HepG2 (cell line): ENCODE data around the gene SLC25A23. TPM values are rescaled to one million over a fixed set of nuclear protein-coding genes. Genes with fewer than 3 reads are reported as not detected.

Experiments used
- AFF4 ChIP-seq: sonication (generic); formaldehyde crosslinking; IDR thresholded peaks from 2 replicates; pipeline ENCODE4 v1.4.0; 2020; ENCODE audit warnings: missing genetic modification reagents
- EZH2 ChIP-seq: conservative IDR thresholded peaks from 2 replicates; pipeline ENCODE4 v1.6.1; 2012; ENCODE audit warnings: mild to moderate bottlenecking, low read depth, low read length, moderate library complexity
- GPN1 ChIP-seq: sonication (generic); formaldehyde crosslinking; IDR thresholded peaks from 2 replicates; pipeline ENCODE4 v1.5.1; 2020; ENCODE audit warnings: missing genetic modification reagents, borderline replicate concordance
- HINFP ChIP-seq: sonication (generic); formaldehyde crosslinking; IDR thresholded peaks from 2 replicates; pipeline ENCODE4 v1.4.0; 2020; ENCODE audit warnings: low read depth, mild to moderate bottlenecking, missing genetic modification reagents
- HOMEZ ChIP-seq: IDR thresholded peaks from 2 replicates; pipeline ENCODE4 v1.6.1; 2016; ENCODE audit warnings: low read depth
- KDM3A ChIP-seq: IDR thresholded peaks from 2 replicates; pipeline ENCODE4 v1.6.1; 2018; ENCODE audit warnings: low read depth, missing compliant biosample characterization
- NR3C1 ChIP-seq: sonication (generic); formaldehyde crosslinking; IDR thresholded peaks from 2 replicates; pipeline ENCODE4 v1.4.0; 2020; ENCODE audit warnings: missing genetic modification reagents
- ONECUT2 ChIP-seq: sonication (generic); formaldehyde crosslinking; IDR thresholded peaks from 2 replicates; pipeline ENCODE4 v1.4.0; 2020; ENCODE audit warnings: missing genetic modification reagents
- POLR2AphosphoS2 ChIP-seq: IDR thresholded peaks from 2 replicates; pipeline ENCODE4 v1.6.1; 2011; ENCODE audit warnings: low read depth, low read length, improper control_type of control experiment
- SMARCC2 ChIP-seq: fragments of 450-650 bp; IDR thresholded peaks from 2 replicates; pipeline ENCODE4 v1.6.1; 2017; ENCODE audit warnings: antibody characterized with exemption, mild to moderate bottlenecking
- SP5 ChIP-seq: IDR thresholded peaks from 2 replicates; pipeline ENCODE4 v1.6.1; 2016; ENCODE audit warnings: low read depth, borderline replicate concordance
- XBP1 ChIP-seq: sonication (generic); formaldehyde crosslinking; IDR thresholded peaks from 2 replicates; pipeline ENCODE4 v1.5.0; 2020; ENCODE audit warnings: missing genetic modification reagents
- ZNF234 ChIP-seq: sonication (generic); formaldehyde crosslinking; conservative IDR thresholded peaks from 2 replicates; pipeline ENCODE4 v1.5.1; 2020; ENCODE audit warnings: mild to moderate bottlenecking, missing genetic modification reagents
- ZNF713 ChIP-seq: sonication (generic); formaldehyde crosslinking; IDR thresholded peaks from 2 replicates; pipeline ENCODE4 v1.4.0; 2020; ENCODE audit warnings: mild to moderate bottlenecking, missing genetic modification reagents
- polyA plus RNA-seq, 8 experiments: library from polyadenylated mRNA; depleted of rRNA in 3 of 8; stranded (reverse) in 7 of 8; unstranded in 1 of 8; fragments of >200 nt; fragmentation: Illumina TruSeq in 4 of 8; extraction: Trizol in 4 of 8; gene quantifications; 2 replicates each; pipeline versions ENCODE4 v1.2.1 to v1.2.3, GENCODE V29; 2011 to 2016; ENCODE audit warnings: low read depth in 4 of 8, missing spikeins in 1 of 8, mixed read lengths in 1 of 8; ENCODE audit not compliant: insufficient read depth in 1 of 8
- total RNA-seq, 5 experiments: library from RNA; depleted of rRNA; stranded (reverse); fragments of >200 nt; fragmentation: Illumina TruSeq; extraction: Trizol; gene quantifications; 2 replicates each; pipeline ENCODE4 v1.2.3, GENCODE V29; 2016; ENCODE audit warnings: low read depth in 1 of 5
- TF ChIP-seq, protein P1 (sequence below): sonication (generic); formaldehyde crosslinking; IDR thresholded peaks from 2 replicates; pipeline ENCODE4 v1.8.0; 2022; ENCODE audit warnings: mild to moderate bottlenecking, missing genetic modification reagents
- TF ChIP-seq, protein P2 (sequence below): sonication (generic); formaldehyde crosslinking; IDR thresholded peaks from 2 replicates; pipeline ENCODE4 v1.4.0; 2020; ENCODE audit warnings: mild to moderate bottlenecking, missing genetic modification reagents

Gene SLC25A23
- total and polyA plus RNA-seq, 2 of the 13 experiments (the other 11 are each of a cell fraction or from before 2014, with no cell fraction given), result 12.4 to 15.2 TPM

- no peak for TF ChIP-seq GPN1 (CRISPR knock-in tag)
- no peak for TF ChIP-seq ZNF234 (CRISPR knock-in tag)
- no peak for TF ChIP-seq ONECUT2 (CRISPR knock-in tag)
- no peak for TF ChIP-seq HOMEZ (CRISPR knock-in tag)
- no peak for TF ChIP-seq SP5 (CRISPR knock-in tag)
- TF ChIP-seq XBP1 (CRISPR knock-in tag), result no peak
- no peak for TF ChIP-seq KDM3A
- no peak for TF ChIP-seq EZH2
- no peak for TF ChIP-seq ZNF713 (CRISPR knock-in tag)
- TF ChIP-seq, protein P1, sequence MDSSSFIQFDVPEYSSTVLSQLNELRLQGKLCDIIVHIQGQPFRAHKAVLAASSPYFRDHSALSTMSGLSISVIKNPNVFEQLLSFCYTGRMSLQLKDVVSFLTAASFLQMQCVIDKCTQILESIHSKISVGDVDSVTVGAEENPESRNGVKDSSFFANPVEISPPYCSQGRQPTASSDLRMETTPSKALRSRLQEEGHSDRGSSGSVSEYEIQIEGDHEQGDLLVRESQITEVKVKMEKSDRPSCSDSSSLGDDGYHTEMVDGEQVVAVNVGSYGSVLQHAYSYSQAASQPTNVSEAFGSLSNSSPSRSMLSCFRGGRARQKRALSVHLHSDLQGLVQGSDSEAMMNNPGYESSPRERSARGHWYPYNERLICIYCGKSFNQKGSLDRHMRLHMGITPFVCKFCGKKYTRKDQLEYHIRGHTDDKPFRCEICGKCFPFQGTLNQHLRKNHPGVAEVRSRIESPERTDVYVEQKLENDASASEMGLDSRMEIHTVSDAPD (CRISPR knock-in tag), result no peak
- no peak for TF ChIP-seq AFF4
- TF ChIP-seq, protein P2, sequence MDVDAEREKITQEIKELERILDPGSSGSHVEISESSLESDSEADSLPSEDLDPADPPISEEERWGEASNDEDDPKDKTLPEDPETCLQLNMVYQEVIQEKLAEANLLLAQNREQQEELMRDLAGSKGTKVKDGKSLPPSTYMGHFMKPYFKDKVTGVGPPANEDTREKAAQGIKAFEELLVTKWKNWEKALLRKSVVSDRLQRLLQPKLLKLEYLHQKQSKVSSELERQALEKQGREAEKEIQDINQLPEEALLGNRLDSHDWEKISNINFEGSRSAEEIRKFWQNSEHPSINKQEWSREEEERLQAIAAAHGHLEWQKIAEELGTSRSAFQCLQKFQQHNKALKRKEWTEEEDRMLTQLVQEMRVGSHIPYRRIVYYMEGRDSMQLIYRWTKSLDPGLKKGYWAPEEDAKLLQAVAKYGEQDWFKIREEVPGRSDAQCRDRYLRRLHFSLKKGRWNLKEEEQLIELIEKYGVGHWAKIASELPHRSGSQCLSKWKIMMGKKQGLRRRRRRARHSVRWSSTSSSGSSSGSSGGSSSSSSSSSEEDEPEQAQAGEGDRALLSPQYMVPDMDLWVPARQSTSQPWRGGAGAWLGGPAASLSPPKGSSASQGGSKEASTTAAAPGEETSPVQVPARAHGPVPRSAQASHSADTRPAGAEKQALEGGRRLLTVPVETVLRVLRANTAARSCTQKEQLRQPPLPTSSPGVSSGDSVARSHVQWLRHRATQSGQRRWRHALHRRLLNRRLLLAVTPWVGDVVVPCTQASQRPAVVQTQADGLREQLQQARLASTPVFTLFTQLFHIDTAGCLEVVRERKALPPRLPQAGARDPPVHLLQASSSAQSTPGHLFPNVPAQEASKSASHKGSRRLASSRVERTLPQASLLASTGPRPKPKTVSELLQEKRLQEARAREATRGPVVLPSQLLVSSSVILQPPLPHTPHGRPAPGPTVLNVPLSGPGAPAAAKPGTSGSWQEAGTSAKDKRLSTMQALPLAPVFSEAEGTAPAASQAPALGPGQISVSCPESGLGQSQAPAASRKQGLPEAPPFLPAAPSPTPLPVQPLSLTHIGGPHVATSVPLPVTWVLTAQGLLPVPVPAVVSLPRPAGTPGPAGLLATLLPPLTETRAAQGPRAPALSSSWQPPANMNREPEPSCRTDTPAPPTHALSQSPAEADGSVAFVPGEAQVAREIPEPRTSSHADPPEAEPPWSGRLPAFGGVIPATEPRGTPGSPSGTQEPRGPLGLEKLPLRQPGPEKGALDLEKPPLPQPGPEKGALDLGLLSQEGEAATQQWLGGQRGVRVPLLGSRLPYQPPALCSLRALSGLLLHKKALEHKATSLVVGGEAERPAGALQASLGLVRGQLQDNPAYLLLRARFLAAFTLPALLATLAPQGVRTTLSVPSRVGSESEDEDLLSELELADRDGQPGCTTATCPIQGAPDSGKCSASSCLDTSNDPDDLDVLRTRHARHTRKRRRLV (CRISPR knock-in tag), result no peak
- no peak for TF ChIP-seq POLR2AphosphoS2
- no peak; the same call in 1 of the 2 replicates for TF ChIP-seq HINFP (CRISPR knock-in tag)
- TF ChIP-seq NR3C1 (CRISPR knock-in tag), result no peak
- no peak for TF ChIP-seq SMARCC2
Measured at GRCh38 chr19:6425732-6426620, 33.6 kb downstream of the SLC25A23 start (continued).
